HepG2 (cell line): Measurements from ENCODE around the gene F12. TPM values are rescaled to one million over a fixed set of nuclear protein-coding genes. Genes with fewer than 3 reads are reported as not detected.
A peak's percentile ranks its signal among the peaks of the same experiment; 100 is the strongest.

Source experiments
- AGO1 ChIP-seq: fragments of 200-400 bp; formaldehyde crosslinking; IDR thresholded peaks from 2 replicates; pipeline ENCODE4 v1.6.1; 2017; ENCODE audit warnings: mild to moderate bottlenecking, low read depth, low read length, moderate library complexity; ENCODE audit not compliant: poor library complexity, severe bottlenecking
- ARNTL ChIP-seq: sonication (generic); formaldehyde crosslinking; IDR thresholded peaks from 2 replicates; pipeline ENCODE4 v1.4.0; 2020; ENCODE audit warnings: mild to moderate bottlenecking, missing genetic modification reagents
- DPF2 ChIP-seq: sonication (generic); formaldehyde crosslinking; IDR thresholded peaks from 2 replicates; pipeline ENCODE4 v1.4.0; 2020; ENCODE audit warnings: mild to moderate bottlenecking, low read depth, missing genetic modification reagents, borderline replicate concordance
- HDAC2 ChIP-seq: sonication (generic); formaldehyde crosslinking; IDR thresholded peaks from 2 replicates; pipeline ENCODE4 v1.4.0; 2020; ENCODE audit warnings: missing genetic modification reagents
- HNRNPH1 ChIP-seq: fragments of 200-400 bp; formaldehyde crosslinking; optimal IDR thresholded peaks from 2 replicates; pipeline ENCODE3; 2017; ENCODE audit warnings: mild to moderate bottlenecking, low read depth, low read length
- KDM5A ChIP-seq: fragments of 200-600 bp; sonication (generic); IDR thresholded peaks from 2 replicates; pipeline ENCODE4 v1.7.0; 2018; ENCODE audit warnings: antibody characterized with exemption, mild to moderate bottlenecking, low read length, borderline replicate concordance
- NFRKB ChIP-seq: fragments of 450-650 bp; IDR thresholded peaks from 2 replicates; pipeline ENCODE4 v1.6.1; 2017
- NFYB ChIP-seq: sonication (generic); formaldehyde crosslinking; IDR thresholded peaks from 2 replicates; pipeline ENCODE4 v1.4.0; 2020; ENCODE audit warnings: missing genetic modification reagents
- NR2F1 ChIP-seq, 2 experiments: fragments of 450-650 bp in 1 of 2; formaldehyde crosslinking in 1 of 2; IDR thresholded peaks; 2 replicates each; pipeline versions ENCODE4 v1.5.0 to v1.6.1; 2016 to 2020; ENCODE audit warnings: mild to moderate bottlenecking in 1 of 2, missing compliant biosample characterization in 1 of 2, missing genetic modification reagents in 1 of 2, moderate library complexity in 1 of 2
- POLR2G ChIP-seq: fragments of 200-400 bp; formaldehyde crosslinking; IDR thresholded peaks from 2 replicates; pipeline ENCODE4 v1.6.1; 2018; ENCODE audit warnings: mild to moderate bottlenecking, low read depth, low read length, moderate library complexity
- RBM39 ChIP-seq: fragments of 200-400 bp; formaldehyde crosslinking; IDR thresholded peaks from one replicate; pipeline ENCODE4 v1.6.1; 2018; ENCODE audit warnings: antibody characterized with exemption, mild to moderate bottlenecking, low read depth, low read length; ENCODE audit not compliant: poor library complexity, severe bottlenecking
- RFX5 ChIP-seq: IDR thresholded peaks from 2 replicates; pipeline ENCODE4 v1.6.1; 2011; ENCODE audit warnings: low read depth, low read length, improper control_type of control experiment
- SMYD3 ChIP-seq: sonication (generic); formaldehyde crosslinking; IDR thresholded peaks from 2 replicates; pipeline ENCODE4 v1.8.1; 2023; ENCODE audit warnings: mild to moderate bottlenecking, missing genetic modification reagents
- SNAPC2 ChIP-seq: sonication (generic); formaldehyde crosslinking; IDR thresholded peaks from 2 replicates; pipeline ENCODE4 v1.8.1; 2022; ENCODE audit warnings: mild to moderate bottlenecking, missing genetic modification reagents
- ZBTB21 ChIP-seq: sonication (generic); formaldehyde crosslinking; IDR thresholded peaks from 2 replicates; pipeline ENCODE4 v1.4.0; 2020; ENCODE audit warnings: missing genetic modification reagents
- ZNF44 ChIP-seq: sonication (generic); formaldehyde crosslinking; IDR thresholded peaks from 2 replicates; pipeline ENCODE4 v1.5.1; 2020; ENCODE audit warnings: mild to moderate bottlenecking, missing genetic modification reagents
- ZNF598 ChIP-seq: sonication (generic); formaldehyde crosslinking; IDR thresholded peaks from 2 replicates; pipeline ENCODE4 v1.5.1; 2020; ENCODE audit warnings: mild to moderate bottlenecking, missing genetic modification reagents, borderline replicate concordance
- ZNF644 ChIP-seq: IDR thresholded peaks from 2 replicates; pipeline ENCODE4 v1.6.1; 2016; ENCODE audit warnings: low read depth
- ZNF703 ChIP-seq: sonication (generic); formaldehyde crosslinking; IDR thresholded peaks from 2 replicates; pipeline ENCODE4 v1.5.1; 2020; ENCODE audit warnings: missing genetic modification reagents, mild to moderate bottlenecking, moderate library complexity, borderline replicate concordance
- polyA plus RNA-seq, 8 experiments: library from polyadenylated mRNA; depleted of rRNA in 3 of 8; stranded (reverse) in 7 of 8; unstranded in 1 of 8; fragments of >200 nt; fragmentation: Illumina TruSeq in 4 of 8; extraction: Trizol in 4 of 8; gene quantifications; 2 replicates each; pipeline versions ENCODE4 v1.2.1 to v1.2.3, GENCODE V29; 2011 to 2016; ENCODE audit warnings: low read depth in 4 of 8, missing spikeins in 1 of 8, mixed read lengths in 1 of 8; ENCODE audit not compliant: insufficient read depth in 1 of 8
- total RNA-seq, 5 experiments: library from RNA; depleted of rRNA; stranded (reverse); fragments of >200 nt; fragmentation: Illumina TruSeq; extraction: Trizol; gene quantifications; 2 replicates each; pipeline ENCODE4 v1.2.3, GENCODE V29; 2016; ENCODE audit warnings: low read depth in 1 of 5
- TF ChIP-seq, protein P1 (sequence below): fragments of 450-650 bp; IDR thresholded peaks from 2 replicates; pipeline ENCODE4 v1.6.1; 2017
- TF ChIP-seq, protein P2 (sequence below): sonication (generic); formaldehyde crosslinking; conservative IDR thresholded peaks from 2 replicates; pipeline ENCODE4 v1.8.0; 2022; ENCODE audit warnings: mild to moderate bottlenecking, moderate library complexity, missing genetic modification reagents
- TF ChIP-seq, protein P3 (sequence below): sonication (generic); formaldehyde crosslinking; IDR thresholded peaks from 2 replicates; pipeline ENCODE4 v1.8.0; 2022; ENCODE audit warnings: missing genetic modification reagents, mild to moderate bottlenecking, moderate library complexity, borderline replicate concordance
- TF ChIP-seq, protein P4 (sequence below): sonication (generic); formaldehyde crosslinking; IDR thresholded peaks from 2 replicates; pipeline ENCODE4 v1.5.0; 2020; ENCODE audit warnings: mild to moderate bottlenecking, missing genetic modification reagents

Gene F12
- total and polyA plus RNA-seq, 2 of the 13 experiments (the other 11 are each of a cell fraction or from before 2014, with no cell fraction given): 2.5 to 3.0 TPM

DNA sequence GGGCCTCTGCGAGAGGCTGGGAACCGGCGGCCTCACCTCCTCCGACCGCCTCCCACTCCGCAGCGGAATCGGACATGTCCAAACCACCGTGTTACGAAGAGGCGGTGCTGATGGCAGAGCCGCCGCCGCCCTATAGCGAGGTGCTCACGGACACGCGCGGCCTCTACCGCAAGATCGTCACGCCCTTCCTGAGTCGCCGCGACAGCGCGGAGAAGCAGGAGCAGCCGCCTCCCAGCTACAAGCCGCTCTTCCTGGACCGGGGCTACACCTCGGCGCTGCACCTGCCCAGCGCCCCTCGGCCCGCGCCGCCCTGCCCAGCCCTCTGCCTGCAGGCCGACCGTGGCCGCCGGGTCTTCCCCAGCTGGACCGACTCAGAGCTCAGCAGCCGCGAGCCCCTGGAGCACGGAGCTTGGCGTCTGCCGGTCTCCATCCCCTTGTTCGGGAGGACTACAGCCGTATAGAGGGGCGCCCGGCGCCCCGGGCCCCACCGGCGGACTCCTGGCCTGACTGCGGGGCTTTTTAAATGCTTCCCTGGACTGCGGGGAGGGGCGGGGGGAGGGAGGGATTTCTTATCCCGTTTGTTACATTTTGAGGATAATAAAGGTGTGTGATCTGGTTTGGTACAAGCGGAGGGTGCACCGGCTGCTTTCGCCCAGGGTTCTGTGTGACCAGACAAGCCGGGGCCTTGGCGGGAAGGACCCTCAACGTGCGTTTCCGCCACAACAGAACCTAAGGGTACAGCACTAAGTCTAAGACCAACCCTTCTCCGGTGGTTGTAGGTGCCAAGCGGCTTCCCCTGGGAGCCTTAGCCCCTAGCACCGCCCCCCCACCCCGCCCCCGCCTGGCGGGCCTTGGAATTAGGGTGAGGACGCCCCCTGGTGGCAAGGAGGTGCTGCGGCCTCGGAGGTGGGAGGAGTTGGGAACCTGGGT lies 46.6 kb upstream of the F12 start (continued):
- TF ChIP-seq, protein P1, sequence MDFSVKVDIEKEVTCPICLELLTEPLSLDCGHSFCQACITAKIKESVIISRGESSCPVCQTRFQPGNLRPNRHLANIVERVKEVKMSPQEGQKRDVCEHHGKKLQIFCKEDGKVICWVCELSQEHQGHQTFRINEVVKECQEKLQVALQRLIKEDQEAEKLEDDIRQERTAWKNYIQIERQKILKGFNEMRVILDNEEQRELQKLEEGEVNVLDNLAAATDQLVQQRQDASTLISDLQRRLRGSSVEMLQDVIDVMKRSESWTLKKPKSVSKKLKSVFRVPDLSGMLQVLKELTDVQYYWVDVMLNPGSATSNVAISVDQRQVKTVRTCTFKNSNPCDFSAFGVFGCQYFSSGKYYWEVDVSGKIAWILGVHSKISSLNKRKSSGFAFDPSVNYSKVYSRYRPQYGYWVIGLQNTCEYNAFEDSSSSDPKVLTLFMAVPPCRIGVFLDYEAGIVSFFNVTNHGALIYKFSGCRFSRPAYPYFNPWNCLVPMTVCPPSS: no peak
- TF ChIP-seq KDM5A (0 out of 2 replicates have a peak, but pooled peaks have one; percentile 2), HDAC2 (CRISPR knock-in tag) (peak; percentile 6; the same call in 1 of the 2 replicates), ZBTB21 (CRISPR knock-in tag) (no peak), RBM39 (peak; percentile 80), DPF2 (no peak), SMYD3 (no peak), RFX5 (no peak), ARNTL (0 out of 2 replicates have a peak, but pooled peaks have one; percentile 1), AGO1 (peak; percentile 91), ZNF703 (CRISPR knock-in tag) (no peak), ZNF644 (CRISPR knock-in tag) (no peak), ZNF44 (CRISPR knock-in tag) (0 out of 2 replicates have a peak, but pooled peaks have one; percentile 2), ZNF598 (no peak), NFYB (CRISPR knock-in tag) (no peak), NR2F1 (CRISPR knock-in tag; IDR thresholded peaks at IDR 0.05) (no peak), HNRNPH1 (no peak), NFRKB (no peak), SNAPC2 (CRISPR knock-in tag) (no peak), POLR2G (peak; percentile 9)
- TF ChIP-seq, protein P2, sequence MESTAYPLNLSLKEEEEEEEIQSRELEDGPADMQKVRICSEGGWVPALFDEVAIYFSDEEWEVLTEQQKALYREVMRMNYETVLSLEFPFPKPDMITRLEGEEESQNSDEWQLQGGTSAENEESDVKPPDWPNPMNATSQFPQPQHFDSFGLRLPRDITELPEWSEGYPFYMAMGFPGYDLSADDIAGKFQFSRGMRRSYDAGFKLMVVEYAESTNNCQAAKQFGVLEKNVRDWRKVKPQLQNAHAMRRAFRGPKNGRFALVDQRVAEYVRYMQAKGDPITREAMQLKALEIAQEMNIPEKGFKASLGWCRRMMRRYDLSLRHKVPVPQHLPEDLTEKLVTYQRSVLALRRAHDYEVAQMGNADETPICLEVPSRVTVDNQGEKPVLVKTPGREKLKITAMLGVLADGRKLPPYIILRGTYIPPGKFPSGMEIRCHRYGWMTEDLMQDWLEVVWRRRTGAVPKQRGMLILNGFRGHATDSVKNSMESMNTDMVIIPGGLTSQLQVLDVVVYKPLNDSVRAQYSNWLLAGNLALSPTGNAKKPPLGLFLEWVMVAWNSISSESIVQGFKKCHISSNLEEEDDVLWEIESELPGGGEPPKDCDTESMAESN: peak; percentile 21; the same call in 1 of the 2 replicates
- TF ChIP-seq, protein P3, sequence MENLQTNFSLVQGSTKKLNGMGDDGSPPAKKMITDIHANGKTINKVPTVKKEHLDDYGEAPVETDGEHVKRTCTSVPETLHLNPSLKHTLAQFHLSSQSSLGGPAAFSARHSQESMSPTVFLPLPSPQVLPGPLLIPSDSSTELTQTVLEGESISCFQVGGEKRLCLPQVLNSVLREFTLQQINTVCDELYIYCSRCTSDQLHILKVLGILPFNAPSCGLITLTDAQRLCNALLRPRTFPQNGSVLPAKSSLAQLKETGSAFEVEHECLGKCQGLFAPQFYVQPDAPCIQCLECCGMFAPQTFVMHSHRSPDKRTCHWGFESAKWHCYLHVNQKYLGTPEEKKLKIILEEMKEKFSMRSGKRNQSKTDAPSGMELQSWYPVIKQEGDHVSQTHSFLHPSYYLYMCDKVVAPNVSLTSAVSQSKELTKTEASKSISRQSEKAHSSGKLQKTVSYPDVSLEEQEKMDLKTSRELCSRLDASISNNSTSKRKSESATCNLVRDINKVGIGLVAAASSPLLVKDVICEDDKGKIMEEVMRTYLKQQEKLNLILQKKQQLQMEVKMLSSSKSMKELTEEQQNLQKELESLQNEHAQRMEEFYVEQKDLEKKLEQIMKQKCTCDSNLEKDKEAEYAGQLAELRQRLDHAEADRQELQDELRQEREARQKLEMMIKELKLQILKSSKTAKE (CRISPR knock-in tag): no peak
- TF ChIP-seq, protein P4, sequence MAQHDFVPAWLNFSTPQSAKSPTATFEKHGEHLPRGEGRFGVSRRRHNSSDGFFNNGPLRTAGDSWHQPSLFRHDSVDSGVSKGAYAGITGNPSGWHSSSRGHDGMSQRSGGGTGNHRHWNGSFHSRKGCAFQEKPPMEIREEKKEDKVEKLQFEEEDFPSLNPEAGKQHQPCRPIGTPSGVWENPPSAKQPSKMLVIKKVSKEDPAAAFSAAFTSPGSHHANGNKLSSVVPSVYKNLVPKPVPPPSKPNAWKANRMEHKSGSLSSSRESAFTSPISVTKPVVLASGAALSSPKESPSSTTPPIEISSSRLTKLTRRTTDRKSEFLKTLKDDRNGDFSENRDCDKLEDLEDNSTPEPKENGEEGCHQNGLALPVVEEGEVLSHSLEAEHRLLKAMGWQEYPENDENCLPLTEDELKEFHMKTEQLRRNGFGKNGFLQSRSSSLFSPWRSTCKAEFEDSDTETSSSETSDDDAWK (CRISPR knock-in tag): no peak
